ENCODE data around the gene CCNK. TPM values are rescaled to one million over a fixed set of nuclear protein-coding genes. Genes with fewer than 3 reads are reported as not detected.
A peak's percentile ranks its signal among the peaks of the same experiment; 100 is the strongest.

CCNK gene
- total and polyA plus RNA-seq, 2 of the 13 experiments (the other 11 are each of a cell fraction or from before 2014, with no cell fraction given) = 4.9 to 9.7 TPM

DNA sequence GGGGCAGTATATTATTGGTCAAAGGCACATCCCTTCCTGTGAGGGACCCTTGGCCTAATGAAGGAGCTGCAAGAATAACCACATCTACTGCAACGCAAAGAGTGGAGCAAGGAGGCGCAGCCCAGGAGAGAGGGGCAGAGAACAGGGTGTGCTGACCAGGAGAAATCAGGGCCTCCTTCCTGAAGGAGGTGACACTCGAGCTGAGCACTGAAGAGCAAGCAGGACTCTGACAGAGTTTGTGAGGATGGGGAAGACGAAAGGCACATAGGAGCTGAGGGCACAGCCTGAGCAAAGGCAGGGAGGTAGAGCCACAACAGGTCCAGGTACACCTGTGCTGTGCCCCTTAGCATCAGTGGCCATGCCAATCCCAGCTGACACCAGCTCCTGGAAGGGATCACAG lies 62.2 kb downstream of the CCNK start:
- intact Hi-C loops (cut with micrococcal nuclease; ENCODE audit: unreplicated experiment) (no loop called here), in situ Hi-C loops (cut with HindIII; ENCODE audit: extremely low pct_ligation_motif_present, low pct_unique_long_range_greater_than_20kb) (no loop called here)
- FAIRE-seq = no peak

DNA sequence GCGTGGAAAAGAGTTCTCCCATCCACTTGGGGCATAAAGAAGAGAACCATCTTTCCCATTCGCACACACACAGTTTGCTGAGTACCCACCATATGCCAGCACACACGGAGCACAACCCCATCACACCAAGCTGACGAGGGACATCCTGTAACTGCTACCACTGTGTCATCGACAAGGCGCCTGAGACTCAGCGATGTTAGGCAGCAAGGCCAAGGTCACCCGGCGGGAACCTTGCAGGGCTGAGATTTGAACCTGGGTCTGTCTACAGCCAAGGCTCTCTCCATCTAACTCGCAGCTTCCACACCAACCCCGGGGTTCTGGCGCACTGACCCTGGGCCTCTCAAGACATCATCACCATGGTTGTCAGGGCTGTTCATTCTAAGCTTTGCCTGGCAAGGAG lies 62.8 kb downstream of the CCNK start:
- Histone ChIP-seq H3K9ac (ENCODE audit: insufficient read depth, low read depth, low read length) (no peak overlapping the region), H3K4me3 (replicated peaks in 1 of 3; ENCODE audit: insufficient read depth in 1 of 3, low read depth in 2 of 3, low read length in 3 of 3) (no peak overlapping the region), H3K36me3 (replicated peaks in 1 of 2; ENCODE audit: control insufficient read depth in 1 of 2, insufficient read depth in 2 of 2, low read length in 2 of 2) (no peaks in the 10 kb centered on the region; a peak in 1 of 5 replicates), H2AFZ (ENCODE audit: low read length) (no peak overlapping the region), H3K4me2 (ENCODE audit: low read depth, low read length) (no peak overlapping the region), H3K27ac (ENCODE audit: extremely low read length, insufficient read depth, low read length) (no peak overlapping the region), H3K4me1 (ENCODE audit: insufficient read depth, low read length) (peaks cover 45% of the 10 kb centered on the region), H3K27me3 (ENCODE audit: control insufficient read depth in 1 of 2, insufficient read depth in 2 of 2, low read length in 2 of 2) (no peaks in the 10 kb centered on the region), H3K79me2 (ENCODE audit: insufficient read depth, low read length) (peaks cover 81% of the 10 kb centered on the region), H4K20me1 (ENCODE audit: insufficient read depth, low read length) (peaks cover 24% of the 10 kb centered on the region), H3K9me3 (ENCODE audit: low read length) (no peaks in the 10 kb centered on the region)
- in situ Hi-C loops (cut with HindIII; ENCODE audit: extremely low pct_ligation_motif_present, low pct_unique_long_range_greater_than_20kb) = no loop called here
- DNase-seq (ENCODE audit: low spot score) (no peak), ATAC-seq (no peak), FAIRE-seq (no peak)
- intact Hi-C loops (cut with micrococcal nuclease; ENCODE audit: unreplicated experiment) = no loop called here
- 90% methylated on average over 11 of the region's 12 CpGs for WGBS (ENCODE audit: low lambda C conversion rate)
- ChIA-PET POLR2A (interaction anchor here (1.1 kb wide), 1 partner anchor 8 kb away, joined by 5 read pairs; no protein-coding TSS in a partner anchor), CTCF (ENCODE audit: low intra/inter-chr PET ratio, low total read pairs) (no interaction called here)
- no TSS peak for BruUV-seq (replicated peaks)
- TF ChIP-seq PAWR (CRISPR knock-in tag; IDR thresholded peaks at IDR 0.05; ENCODE audit: borderline replicate concordance) = no peak
- TF ChIP-seq, protein P1, sequence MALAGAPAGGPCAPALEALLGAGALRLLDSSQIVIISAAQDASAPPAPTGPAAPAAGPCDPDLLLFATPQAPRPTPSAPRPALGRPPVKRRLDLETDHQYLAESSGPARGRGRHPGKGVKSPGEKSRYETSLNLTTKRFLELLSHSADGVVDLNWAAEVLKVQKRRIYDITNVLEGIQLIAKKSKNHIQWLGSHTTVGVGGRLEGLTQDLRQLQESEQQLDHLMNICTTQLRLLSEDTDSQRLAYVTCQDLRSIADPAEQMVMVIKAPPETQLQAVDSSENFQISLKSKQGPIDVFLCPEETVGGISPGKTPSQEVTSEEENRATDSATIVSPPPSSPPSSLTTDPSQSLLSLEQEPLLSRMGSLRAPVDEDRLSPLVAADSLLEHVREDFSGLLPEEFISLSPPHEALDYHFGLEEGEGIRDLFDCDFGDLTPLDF (CRISPR knock-in tag; IDR thresholded peaks at IDR 0.05) = no peak
- TF ChIP-seq ZBTB38 (CRISPR knock-in tag; IDR thresholded peaks at IDR 0.05) = peak; percentile 59; the same call in 1 of the 2 replicates
- no peak for TF ChIP-seq ZNF567 (CRISPR knock-in tag; IDR thresholded peaks at IDR 0.05; ENCODE audit: borderline replicate concordance)
- TF ChIP-seq, protein P2, sequence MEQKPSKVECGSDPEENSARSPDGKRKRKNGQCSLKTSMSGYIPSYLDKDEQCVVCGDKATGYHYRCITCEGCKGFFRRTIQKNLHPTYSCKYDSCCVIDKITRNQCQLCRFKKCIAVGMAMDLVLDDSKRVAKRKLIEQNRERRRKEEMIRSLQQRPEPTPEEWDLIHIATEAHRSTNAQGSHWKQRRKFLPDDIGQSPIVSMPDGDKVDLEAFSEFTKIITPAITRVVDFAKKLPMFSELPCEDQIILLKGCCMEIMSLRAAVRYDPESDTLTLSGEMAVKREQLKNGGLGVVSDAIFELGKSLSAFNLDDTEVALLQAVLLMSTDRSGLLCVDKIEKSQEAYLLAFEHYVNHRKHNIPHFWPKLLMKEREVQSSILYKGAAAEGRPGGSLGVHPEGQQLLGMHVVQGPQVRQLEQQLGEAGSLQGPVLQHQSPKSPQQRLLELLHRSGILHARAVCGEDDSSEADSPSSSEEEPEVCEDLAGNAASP (CRISPR knock-in tag; IDR thresholded peaks at IDR 0.05; ENCODE audit: borderline replicate concordance) = no peak
- TF ChIP-seq, protein P3, sequence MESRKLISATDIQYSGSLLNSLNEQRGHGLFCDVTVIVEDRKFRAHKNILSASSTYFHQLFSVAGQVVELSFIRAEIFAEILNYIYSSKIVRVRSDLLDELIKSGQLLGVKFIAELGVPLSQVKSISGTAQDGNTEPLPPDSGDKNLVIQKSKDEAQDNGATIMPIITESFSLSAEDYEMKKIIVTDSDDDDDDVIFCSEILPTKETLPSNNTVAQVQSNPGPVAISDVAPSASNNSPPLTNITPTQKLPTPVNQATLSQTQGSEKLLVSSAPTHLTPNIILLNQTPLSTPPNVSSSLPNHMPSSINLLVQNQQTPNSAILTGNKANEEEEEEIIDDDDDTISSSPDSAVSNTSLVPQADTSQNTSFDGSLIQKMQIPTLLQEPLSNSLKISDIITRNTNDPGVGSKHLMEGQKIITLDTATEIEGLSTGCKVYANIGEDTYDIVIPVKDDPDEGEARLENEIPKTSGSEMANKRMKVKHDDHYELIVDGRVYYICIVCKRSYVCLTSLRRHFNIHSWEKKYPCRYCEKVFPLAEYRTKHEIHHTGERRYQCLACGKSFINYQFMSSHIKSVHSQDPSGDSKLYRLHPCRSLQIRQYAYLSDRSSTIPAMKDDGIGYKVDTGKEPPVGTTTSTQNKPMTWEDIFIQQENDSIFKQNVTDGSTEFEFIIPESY (CRISPR knock-in tag; IDR thresholded peaks at IDR 0.05) = peak; percentile 89
- no peak for TF ChIP-seq ZNF3 (CRISPR knock-in tag; IDR thresholded peaks at IDR 0.05)
- TF ChIP-seq RBFOX2 (IDR thresholded peaks at IDR 0.05; ENCODE audit: low read depth, low read length) = no peak
- no peak for TF ChIP-seq HNRNPLL (IDR thresholded peaks at IDR 0.05; ENCODE audit: low read depth, low read length, poor library complexity, severe bottlenecking)
- no peak for TF ChIP-seq RELA (CRISPR knock-in tag; IDR thresholded peaks at IDR 0.05)

More for the DNA sequence above, 62.2 kb downstream of the CCNK start:
- peaks cover 48% of the 10 kb centered on the region for H3K4me1 ChIP-seq (ENCODE audit: insufficient read depth, low read length)
- peak; percentile 39; the same call in 1 of the 2 replicates for TF ChIP-seq ZMYM3 (CRISPR knock-in tag; IDR thresholded peaks at IDR 0.05)
- TF ChIP-seq, protein P4, sequence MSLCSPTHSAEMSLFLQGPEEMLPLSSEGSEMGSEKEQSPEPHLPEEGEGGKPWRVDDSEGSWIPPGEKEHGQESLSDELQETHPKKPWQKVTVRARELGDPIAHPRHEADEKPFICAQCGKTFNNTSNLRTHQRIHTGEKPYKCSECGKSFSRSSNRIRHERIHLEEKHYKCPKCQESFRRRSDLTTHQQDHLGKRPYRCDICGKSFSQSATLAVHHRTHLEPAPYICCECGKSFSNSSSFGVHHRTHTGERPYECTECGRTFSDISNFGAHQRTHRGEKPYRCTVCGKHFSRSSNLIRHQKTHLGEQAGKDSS (CRISPR knock-in tag; IDR thresholded peaks at IDR 0.05; ENCODE audit: borderline replicate concordance, low read depth) = 0 out of 2 replicates have a peak, but pooled peaks have one; percentile 33
- TF ChIP-seq MAF1 (CRISPR knock-in tag; IDR thresholded peaks at IDR 0.05; ENCODE audit: borderline replicate concordance) = no peak
- no peak overlapping the region for H3K4me3 ChIP-seq (replicated peaks in 1 of 3; ENCODE audit: insufficient read depth in 1 of 3, low read depth in 2 of 3, low read length in 3 of 3)
- no peak overlapping the region for H3K27ac ChIP-seq (ENCODE audit: extremely low read length, insufficient read depth, low read length)
- H3K27me3 ChIP-seq (ENCODE audit: control insufficient read depth in 1 of 2, insufficient read depth in 2 of 2, low read length in 2 of 2) = no peaks in the 10 kb centered on the region
- no peak overlapping the region for H2AFZ ChIP-seq (ENCODE audit: low read length)
- POLR2A ChIA-PET = interaction anchor here (1.1 kb wide), 1 partner anchor 9 kb away, joined by 5 read pairs; no protein-coding TSS in a partner anchor
- no peak for DNase-seq (ENCODE audit: low spot score)
- peaks cover 31% of the 10 kb centered on the region for H4K20me1 ChIP-seq (ENCODE audit: insufficient read depth, low read length)
- BruUV-seq (replicated peaks) = no TSS peak
- H3K4me2 ChIP-seq (ENCODE audit: low read depth, low read length) = no peak overlapping the region
- ATAC-seq = no peak
- CTCF ChIA-PET (ENCODE audit: low intra/inter-chr PET ratio, low total read pairs) = no interaction called here
- peaks cover 82% of the 10 kb centered on the region for H3K79me2 ChIP-seq (ENCODE audit: insufficient read depth, low read length)
- 90% methylated on average over 4 of the region's 4 CpGs for WGBS (ENCODE audit: low lambda C conversion rate)
- H3K36me3 ChIP-seq (replicated peaks in 1 of 2; ENCODE audit: control insufficient read depth in 1 of 2, insufficient read depth in 2 of 2, low read length in 2 of 2) = no peaks in the 10 kb centered on the region; a peak in 1 of 5 replicates
- H3K9me3 ChIP-seq (ENCODE audit: low read length) = no peaks in the 10 kb centered on the region
- H3K9ac ChIP-seq (ENCODE audit: insufficient read depth, low read depth, low read length) = no peak overlapping the region

Measured in HepG2 (cell line).